Activated effector memory CD4-positive, alpha-beta T cell treated with anti-CD3 and anti-CD28 coated beads, Interleukin-2, amount 50 U/mL, for 16 hours (primary cell): ENCODE data around the gene HK3.

Experiments
- DNase-seq: peaks from one replicate; pipeline ENCODE4 v3.0.0-alpha.2; 2020

Gene HK3

GRCh38 chr5:176899296-176899891 is at the start of gene HK3:
Gene HK3, minus strand, starts transcription at chr5:176899346. Its CDS starts 3,187 bp downstream, at chr5:176896159.
- DNase-seq: peak; percentile 55

- no peak for DNase-seq
Measured at GRCh38 chr5:176948458-176948857, 49.3 kb upstream of the HK3 start.

- no peak for DNase-seq
Measured at GRCh38 chr5:176947847-176948246, 48.7 kb upstream of the HK3 start.

GRCh38 chr5:176944268-176944667 is 45.1 kb upstream of the HK3 start:
- DNase-seq: no peak

- DNase-seq: no peak
Measured at GRCh38 chr5:176943816-176944215, 44.7 kb upstream of the HK3 start.

- no peak for DNase-seq
Measured at GRCh38 chr5:176941951-176942350, 42.8 kb upstream of the HK3 start.

- no peak for DNase-seq
Measured at GRCh38 chr5:176938472-176938871, 39.3 kb upstream of the HK3 start.

- DNase-seq: no peak
Measured at GRCh38 chr5:176935017-176935416, 35.9 kb upstream of the HK3 start.

- DNase-seq: no peak
Measured at GRCh38 chr5:176934309-176934930, 35.3 kb upstream of the HK3 start.

- DNase-seq: no peak
Measured at GRCh38 chr5:176929654-176930053, 30.5 kb upstream of the HK3 start.

GRCh38 chr5:176927562-176927961 is 28.4 kb upstream of the HK3 start:
- DNase-seq: no peak

GRCh38 chr5:176922817-176923216 is 23.7 kb upstream of the HK3 start:
- DNase-seq: no peak

- no peak for DNase-seq
Measured at GRCh38 chr5:176921714-176922113, 22.6 kb upstream of the HK3 start.

GRCh38 chr5:176918613-176919012 is 19.5 kb upstream of the HK3 start:
- DNase-seq: no peak

- DNase-seq: no peak
Measured at GRCh38 chr5:176916337-176916736, 17.2 kb upstream of the HK3 start.

- DNase-seq: no peak
Measured at GRCh38 chr5:176915906-176916305, 16.8 kb upstream of the HK3 start.

- no peak for DNase-seq
Measured at GRCh38 chr5:176912115-176912514, 13.0 kb upstream of the HK3 start.

GRCh38 chr5:176908675-176909368 is 9.7 kb upstream of the HK3 start:
- DNase-seq: no peak

GRCh38 chr5:176906796-176907195 is 7.7 kb upstream of the HK3 start:
- DNase-seq: no peak

GRCh38 chr5:176906126-176906525 is 7.0 kb upstream of the HK3 start:
- DNase-seq: no peak

GRCh38 chr5:176904276-176904675 is 5.1 kb upstream of the HK3 start:
- DNase-seq: no peak

- DNase-seq: no peak
Measured at GRCh38 chr5:176902911-176903664, 3.9 kb upstream of the HK3 start.

GRCh38 chr5:176902102-176902814 is 3.1 kb upstream of the HK3 start:
- DNase-seq: no peak
